ENCODE measurements around the gene KMT2E. TPM values are rescaled to one million over a fixed set of nuclear protein-coding genes. Genes with fewer than 3 reads are reported as not detected.

Gene KMT2E
- total RNA-seq, 1 experiment from 2014 or later = 63.1 TPM

- Mint-ChIP-seq H3K4me1 (ENCODE audit: low read depth, unreplicated experiment) (peaks cover 13% of the 10 kb centered on the region), H3K36me3 (ENCODE audit: insufficient read depth, unreplicated experiment) (peaks cover 7% of the 10 kb centered on the region), H3K4me3 (ENCODE audit: unreplicated experiment) (no peak overlapping the region), H3K9me3 (ENCODE audit: unreplicated experiment) (no peaks in the 10 kb centered on the region), H3K27me3 (ENCODE audit: insufficient read depth, unreplicated experiment) (no peaks in the 10 kb centered on the region), H3K27ac (ENCODE audit: unreplicated experiment) (no peak overlapping the region)
- H3K4me1 ChIP-seq = peaks cover 5% of the 10 kb centered on the region
- no peaks in the 10 kb centered on the region for H3K27me3 ChIP-seq (replicated peaks; ENCODE audit: control insufficient read depth, insufficient read depth, low read length)
- CTCF ChIA-PET = no interaction called here
- intact Hi-C loops (cut with micrococcal nuclease; ENCODE audit: unreplicated experiment) = no loop called here
- no TSS peak for BruUV-seq (replicated peaks)
- H3K36me3 ChIP-seq (ENCODE audit: control insufficient read depth, insufficient read depth, low read length) = no peaks in the 10 kb centered on the region
- no peak for DNase-seq
- POLR2A ChIA-PET = interaction anchor here (0.6 kb wide), 1 partner anchor 42 kb away, joined by 3 read pairs; no protein-coding TSS in a partner anchor
- TF ChIP-seq CTCF (IDR thresholded peaks at IDR 0.05; ENCODE audit: insufficient read depth in 1 of 2, low read depth in 1 of 2, low read length in 1 of 2, severe bottlenecking in 1 of 2, unreplicated experiment in 1 of 2) = no peak
- no peaks in the 10 kb centered on the region; the same call in 1 of the 2 replicates for H3K9me3 ChIP-seq
- no peak overlapping the region for H3K4me3 ChIP-seq (ENCODE audit: low read depth, low read length)
These were observed 44.8 kb upstream of the KMT2E start for GRCh38 chr7:104969183-104969582.

DNA sequence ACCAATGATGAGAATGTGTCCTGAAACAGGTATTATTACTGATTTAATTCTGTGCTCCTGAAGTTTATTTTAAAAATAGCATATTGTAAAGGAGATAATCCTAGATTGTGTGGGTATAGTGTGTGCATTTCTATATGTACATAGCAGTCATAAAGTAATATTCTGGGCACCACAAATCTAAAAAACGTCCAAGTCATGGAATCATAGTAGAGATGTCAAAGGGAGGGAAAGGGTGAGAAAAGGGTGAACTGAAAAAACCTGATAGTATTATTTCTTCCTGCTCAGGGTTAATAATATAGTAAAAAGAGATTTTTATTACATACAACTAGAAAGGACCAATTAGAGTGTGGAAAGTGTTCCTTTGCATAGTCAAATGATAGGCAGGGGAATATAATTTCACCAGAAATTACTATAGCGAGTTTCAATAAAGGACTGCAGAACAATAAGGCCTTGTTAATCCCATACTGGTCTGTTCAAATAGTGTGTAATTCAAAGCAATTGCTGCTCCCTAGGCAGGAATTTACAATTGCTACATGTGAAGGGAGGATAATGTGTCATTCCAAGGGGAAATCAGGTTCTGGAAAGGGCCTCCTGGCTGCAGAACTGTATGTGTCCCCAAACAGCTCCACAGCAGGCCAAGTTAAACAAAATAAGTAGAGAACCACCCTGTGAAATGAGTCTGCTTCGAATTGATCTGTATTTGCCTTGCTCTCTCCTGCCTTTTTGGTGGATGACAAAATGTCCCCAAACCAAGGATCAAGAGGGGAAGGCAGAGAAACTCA lies 42.5 kb upstream of the KMT2E start:
- ChIA-PET POLR2A (no interaction called here), CTCF (no interaction called here)
- Histone ChIP-seq H3K27me3 (replicated peaks; ENCODE audit: control insufficient read depth, insufficient read depth, low read length) (no peaks in the 10 kb centered on the region), H3K9me3 (no peaks in the 10 kb centered on the region), H3K36me3 (ENCODE audit: control insufficient read depth, insufficient read depth, low read length) (no peaks in the 10 kb centered on the region), H3K4me1 (peaks cover 5% of the 10 kb centered on the region), H3K4me3 (ENCODE audit: low read depth, low read length) (no peak overlapping the region)
- no TSS peak for BruUV-seq (replicated peaks)
- H3K4me1 Mint-ChIP-seq (ENCODE audit: low read depth, unreplicated experiment) = peaks cover 13% of the 10 kb centered on the region
- peak in 1 of 2 experiments; percentile 17 for TF ChIP-seq CTCF (IDR thresholded peaks at IDR 0.05; ENCODE audit: insufficient read depth in 1 of 2, low read depth in 1 of 2, low read length in 1 of 2, severe bottlenecking in 1 of 2, unreplicated experiment in 1 of 2)
- no peak overlapping the region for H3K4me3 Mint-ChIP-seq (ENCODE audit: unreplicated experiment)
- no peaks in the 10 kb centered on the region for H3K27me3 Mint-ChIP-seq (ENCODE audit: insufficient read depth, unreplicated experiment)
- DNase-seq = peak; percentile 49 to 55
- H3K36me3 Mint-ChIP-seq (ENCODE audit: insufficient read depth, unreplicated experiment) = peaks cover 7% of the 10 kb centered on the region
- H3K27ac Mint-ChIP-seq (ENCODE audit: unreplicated experiment) = peak overlapping the region; percentile 83
- no peaks in the 10 kb centered on the region for H3K9me3 Mint-ChIP-seq (ENCODE audit: unreplicated experiment)
- intact Hi-C loops (cut with micrococcal nuclease; ENCODE audit: unreplicated experiment) = loop anchor here (2.0 kb wide), 1 partner anchor 49 kb away; no protein-coding TSS in a partner anchor

DNA sequence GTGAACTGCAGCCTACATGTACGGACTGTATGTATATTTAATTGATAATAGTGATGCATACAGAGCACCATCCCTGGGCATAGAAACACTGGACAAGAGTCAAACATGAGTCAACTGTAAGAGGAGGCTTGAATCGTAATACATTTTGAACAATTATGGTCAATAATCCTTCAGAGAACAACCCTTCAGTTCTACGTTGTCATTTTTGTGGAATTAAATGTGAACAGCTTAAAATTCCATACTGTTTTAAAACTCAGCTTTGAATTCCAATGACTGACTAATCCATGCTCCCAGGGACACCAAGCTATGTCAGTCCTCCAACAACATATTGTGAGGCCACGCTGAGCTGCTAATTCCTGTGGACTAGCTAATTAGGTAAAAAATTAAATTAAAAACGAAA lies 41.5 kb upstream of the KMT2E start:
- peaks cover 5% of the 10 kb centered on the region for H3K4me1 ChIP-seq
- no TSS peak for BruUV-seq (replicated peaks)
- TF ChIP-seq CTCF (IDR thresholded peaks at IDR 0.05; ENCODE audit: insufficient read depth in 1 of 2, low read depth in 1 of 2, low read length in 1 of 2, severe bottlenecking in 1 of 2, unreplicated experiment in 1 of 2) = no peak
- no peak overlapping the region for H3K4me3 Mint-ChIP-seq (ENCODE audit: unreplicated experiment)
- no peaks in the 10 kb centered on the region for H3K27me3 Mint-ChIP-seq (ENCODE audit: insufficient read depth, unreplicated experiment)
- H3K4me3 ChIP-seq (ENCODE audit: low read depth, low read length) = no peak overlapping the region
- intact Hi-C loops (cut with micrococcal nuclease; ENCODE audit: unreplicated experiment) = loop anchor here (2.0 kb wide), 1 partner anchor 50 kb away; no protein-coding TSS in a partner anchor
- no peaks in the 10 kb centered on the region for H3K9me3 ChIP-seq
- H3K36me3 ChIP-seq (ENCODE audit: control insufficient read depth, insufficient read depth, low read length) = no peaks in the 10 kb centered on the region
- CTCF ChIA-PET = interaction anchor here (1.2 kb wide), 1 partner anchor 9 kb away, joined by 4 read pairs; no protein-coding TSS in a partner anchor
- H3K27ac Mint-ChIP-seq (ENCODE audit: unreplicated experiment) = no peak overlapping the region
- POLR2A ChIA-PET = no interaction called here
- H3K4me1 Mint-ChIP-seq (ENCODE audit: low read depth, unreplicated experiment) = peaks cover 13% of the 10 kb centered on the region
- DNase-seq = no peak
- H3K9me3 Mint-ChIP-seq (ENCODE audit: unreplicated experiment) = no peaks in the 10 kb centered on the region
- no peaks in the 10 kb centered on the region for H3K36me3 Mint-ChIP-seq (ENCODE audit: insufficient read depth, unreplicated experiment)
- H3K27me3 ChIP-seq (replicated peaks; ENCODE audit: control insufficient read depth, insufficient read depth, low read length) = no peaks in the 10 kb centered on the region

All from Caco-2 (cell line).